GM12864 (cell line): ENCODE data around the gene FGF12.
"Not testable (repeated sequence)": the region's sequence is repeated elsewhere in the genome, so short reads cannot be mapped to it uniquely, and the experiment has no call there.

Experiments
- DNase-seq: peaks from one replicate; pipeline ENCODE4 v3.0.0-alpha.2; 2011; ENCODE audit warnings: low read depth
- H3K4me3 ChIP-seq: 2 replicates; pipeline ENCODE4 v1.5.1; 2011; ENCODE audit warnings: mild to moderate bottlenecking, low read depth, low read length, control low read depth
- TF ChIP-seq, protein P1 (sequence below): IDR thresholded peaks from 2 replicates; pipeline ENCODE4 v1.5.1; 2011; ENCODE audit warnings: low read depth, mild to moderate bottlenecking, moderate library complexity, low read length, control low read depth, inconsistent platforms; ENCODE audit errors: missing control alignments

FGF12 gene

DNA sequence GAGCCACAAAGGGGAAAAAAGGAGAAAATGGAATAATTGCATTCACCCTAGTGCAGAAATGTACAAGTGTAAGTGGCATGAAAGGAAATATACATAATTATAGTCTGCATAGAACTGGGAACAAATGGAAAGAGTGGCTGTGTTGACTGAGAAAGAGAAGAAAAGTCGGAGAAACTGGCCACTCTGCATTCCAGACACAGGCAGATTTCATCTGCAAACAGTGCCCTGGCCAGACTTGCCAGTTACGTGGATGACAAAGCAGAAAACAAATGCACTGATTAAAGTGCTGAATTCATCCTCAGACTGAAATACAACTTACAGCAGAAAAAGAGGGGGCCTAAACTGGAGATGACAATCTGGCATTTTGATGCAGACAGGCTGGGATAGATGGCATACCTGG is 129.8 kb downstream of the FGF12 start:
- no peak for DNase-seq
- H3K4me3 ChIP-seq: no peak overlapping the region
- TF ChIP-seq, protein P1, sequence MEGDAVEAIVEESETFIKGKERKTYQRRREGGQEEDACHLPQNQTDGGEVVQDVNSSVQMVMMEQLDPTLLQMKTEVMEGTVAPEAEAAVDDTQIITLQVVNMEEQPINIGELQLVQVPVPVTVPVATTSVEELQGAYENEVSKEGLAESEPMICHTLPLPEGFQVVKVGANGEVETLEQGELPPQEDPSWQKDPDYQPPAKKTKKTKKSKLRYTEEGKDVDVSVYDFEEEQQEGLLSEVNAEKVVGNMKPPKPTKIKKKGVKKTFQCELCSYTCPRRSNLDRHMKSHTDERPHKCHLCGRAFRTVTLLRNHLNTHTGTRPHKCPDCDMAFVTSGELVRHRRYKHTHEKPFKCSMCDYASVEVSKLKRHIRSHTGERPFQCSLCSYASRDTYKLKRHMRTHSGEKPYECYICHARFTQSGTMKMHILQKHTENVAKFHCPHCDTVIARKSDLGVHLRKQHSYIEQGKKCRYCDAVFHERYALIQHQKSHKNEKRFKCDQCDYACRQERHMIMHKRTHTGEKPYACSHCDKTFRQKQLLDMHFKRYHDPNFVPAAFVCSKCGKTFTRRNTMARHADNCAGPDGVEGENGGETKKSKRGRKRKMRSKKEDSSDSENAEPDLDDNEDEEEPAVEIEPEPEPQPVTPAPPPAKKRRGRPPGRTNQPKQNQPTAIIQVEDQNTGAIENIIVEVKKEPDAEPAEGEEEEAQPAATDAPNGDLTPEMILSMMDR: no peak

DNA sequence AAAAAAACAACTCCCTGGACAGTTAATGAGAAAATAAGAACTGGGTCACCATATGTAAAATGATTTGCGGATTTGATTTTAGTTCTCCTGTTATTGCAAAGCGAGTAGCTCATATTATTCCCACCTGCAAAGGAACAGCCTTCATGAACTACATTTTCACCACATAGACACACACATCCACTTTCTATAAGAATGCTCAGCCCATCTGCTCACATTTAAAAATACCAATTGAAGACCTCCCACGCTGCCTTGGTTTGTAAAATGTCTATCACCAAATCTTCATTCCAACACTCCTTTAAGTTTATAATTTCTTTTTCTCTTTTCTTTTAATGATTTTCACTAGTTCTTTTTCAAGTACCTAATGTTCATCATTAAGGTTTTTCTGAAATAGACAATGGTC is 148.6 kb downstream of the FGF12 start:
- no peak overlapping the region for H3K4me3 ChIP-seq
- TF ChIP-seq, protein P1: no peak
- DNase-seq: no peak

DNA sequence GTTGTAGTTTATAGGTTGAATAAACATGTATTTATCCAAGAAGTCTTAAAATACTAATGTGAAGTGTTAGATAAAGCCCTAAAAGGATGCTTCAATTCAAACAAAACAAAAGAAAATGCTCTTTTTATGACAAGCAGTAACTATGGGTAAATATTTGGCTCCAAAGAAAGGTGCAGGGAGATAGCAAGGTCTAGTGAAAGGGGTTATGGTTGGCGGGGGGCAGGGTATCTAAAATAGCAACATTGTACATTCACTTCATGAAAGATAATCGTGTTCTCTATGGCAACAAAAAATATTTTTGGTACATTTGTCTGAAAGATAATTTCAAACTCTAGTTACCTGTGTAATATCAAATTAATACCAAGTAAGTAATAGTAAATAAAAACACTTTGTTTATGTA is 149.5 kb downstream of the FGF12 start:
- TF ChIP-seq, protein P1: no peak
- H3K4me3 ChIP-seq: no peak overlapping the region
- DNase-seq: no peak

DNA sequence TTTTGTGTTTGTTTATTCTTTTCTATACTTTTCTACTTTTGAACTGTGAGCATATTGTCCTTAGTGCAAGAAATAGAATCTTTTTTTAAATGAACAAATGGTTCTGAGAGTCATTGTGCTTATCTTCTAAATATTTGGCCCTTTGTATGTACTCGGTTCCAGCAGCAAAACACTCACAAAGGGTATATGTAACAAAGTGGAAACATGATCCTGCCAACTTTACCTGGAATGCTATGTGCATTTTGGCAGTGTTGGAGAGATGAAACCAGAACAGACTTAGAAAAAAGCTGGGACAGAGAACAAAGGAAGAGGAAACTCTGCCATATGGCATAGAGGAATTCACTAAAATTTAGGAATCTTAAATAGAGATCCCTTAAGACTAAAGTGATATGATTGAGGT is 150.1 kb downstream of the FGF12 start:
- TF ChIP-seq, protein P1: no peak
- H3K4me3 ChIP-seq: no peak overlapping the region
- no peak for DNase-seq

DNA sequence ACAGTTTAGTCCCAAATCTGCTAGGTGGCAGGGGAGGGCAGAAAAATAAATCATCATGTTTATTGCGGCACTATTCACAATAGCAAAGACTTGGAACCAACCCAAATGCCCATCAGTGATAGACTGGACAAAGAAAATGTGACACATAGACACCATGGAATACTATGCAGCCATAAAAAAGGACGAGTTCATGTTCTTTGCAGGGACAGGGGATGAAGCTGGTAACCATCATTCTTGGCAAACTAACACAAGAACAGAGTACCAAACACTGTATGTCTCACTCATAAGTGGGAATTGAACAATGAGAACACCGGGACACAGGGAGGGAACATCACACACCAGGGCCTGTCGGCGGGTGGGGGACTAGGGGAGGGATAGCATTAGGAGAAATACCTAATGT is 150.6 kb downstream of the FGF12 start:
- H3K4me3 ChIP-seq, DNase-seq: not testable (repeated sequence)

DNA sequence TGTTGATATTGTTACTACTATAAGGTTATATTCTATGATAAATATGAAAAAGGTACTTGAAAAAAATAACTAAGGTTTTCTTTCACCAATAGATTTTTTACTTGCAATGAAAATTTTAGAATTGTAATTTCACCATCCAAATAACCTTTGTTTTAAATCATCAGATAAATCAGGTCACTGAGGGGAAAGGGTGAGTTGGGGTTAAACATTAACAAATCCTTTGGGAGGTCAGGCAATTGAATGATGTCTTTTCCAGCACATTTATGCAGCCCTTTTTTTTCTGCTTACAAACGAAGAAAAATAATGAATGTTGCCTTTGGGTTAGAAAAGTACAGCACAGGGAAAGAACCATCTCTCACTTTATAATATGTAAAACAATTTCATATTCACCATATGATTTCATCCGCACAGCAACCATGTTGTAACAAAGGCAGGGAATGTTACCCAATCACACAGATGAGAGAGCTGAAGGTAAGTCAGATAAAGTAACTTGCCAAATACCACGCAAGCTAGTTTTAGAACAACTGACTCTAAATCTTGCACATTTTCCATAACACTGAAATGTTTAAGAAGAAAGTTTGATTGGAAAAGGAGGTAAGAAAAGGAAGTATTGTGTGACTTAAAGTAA is 151.3 kb downstream of the FGF12 start:
- H3K4me3 ChIP-seq: no peak overlapping the region
- no peak for DNase-seq
- TF ChIP-seq, protein P1: no peak

DNA sequence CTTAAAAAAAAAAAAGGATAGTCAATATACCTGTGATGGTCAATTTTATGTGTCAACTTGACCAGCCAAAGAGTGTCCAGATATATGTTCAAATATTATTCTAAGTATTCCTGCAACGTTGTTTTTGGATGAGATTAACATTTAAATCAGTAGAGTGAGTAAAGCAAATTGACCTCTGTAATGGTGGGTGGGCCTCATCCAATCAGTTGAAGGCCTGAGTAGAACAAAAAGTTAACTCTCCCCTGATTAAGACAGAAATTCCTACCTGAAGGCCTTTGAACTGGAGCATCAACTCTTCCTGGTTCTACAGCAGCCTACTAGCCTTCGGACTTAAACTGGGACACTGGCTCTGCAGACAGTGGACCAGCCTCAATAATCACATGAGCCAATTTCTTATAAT is 154.1 kb downstream of the FGF12 start:
- DNase-seq: no peak
- TF ChIP-seq, protein P1: no peak

More for the DNA sequence above, 154.1 kb downstream of the FGF12 start:
- no peak overlapping the region for H3K4me3 ChIP-seq
